ENCODE results near the gene STARD7. TPM values are rescaled to one million over a fixed set of nuclear protein-coding genes. Genes with fewer than 3 reads are reported as not detected.
"Not testable (repeated sequence)": the region's sequence is repeated elsewhere in the genome, so short reads cannot be mapped to it uniquely, and the experiment has no call there.

STARD7 gene
- total and polyA plus RNA-seq, 7 experiments from 2014 or later = 56.5 to 133 (median 75.7) TPM

DNA sequence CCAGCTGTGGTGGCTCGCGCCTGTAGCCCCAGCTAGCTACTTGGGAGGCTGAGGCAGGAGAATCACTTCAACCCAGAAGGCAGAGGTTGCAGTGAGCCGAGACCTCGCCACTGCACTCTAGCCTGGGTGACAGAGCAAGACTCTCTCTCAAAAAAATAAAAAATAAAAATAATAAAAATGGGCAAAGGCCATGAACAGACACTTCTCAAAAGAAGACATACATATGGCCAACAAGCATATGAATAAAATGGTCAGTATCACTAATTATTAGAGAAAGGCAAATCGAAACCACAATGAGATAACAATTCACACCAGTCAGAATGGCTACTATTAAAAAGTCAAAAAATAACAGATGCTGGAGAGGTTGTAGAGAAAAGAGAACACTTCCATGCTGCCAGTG lies 48.3 kb downstream of the STARD7 start:
- peaks cover 61 to 93% of the 10 kb centered on the region in 2 donors for H3K4me1 ChIP-seq (ENCODE audit: control insufficient read depth in 2 of 2, insufficient read depth in 2 of 2, low read length in 2 of 2)
- H3K27ac ChIP-seq (ENCODE audit: low read depth, low read length); intact Hi-C loops (cut with micrococcal nuclease); H3K36me3 Mint-ChIP-seq; H3K9me3 ChIP-seq (ENCODE audit: control insufficient read depth in 2 of 3, low read length in 3 of 3); H3K27me3 Mint-ChIP-seq; H3K36me3 ChIP-seq (ENCODE audit: control insufficient read depth in 2 of 3, insufficient read depth in 3 of 3, low read length in 3 of 3); DNase-seq; H3K9me3 Mint-ChIP-seq; H3K4me3 Mint-ChIP-seq; H3K4me3 ChIP-seq (ENCODE audit: low read length); ATAC-seq; H3K27me3 ChIP-seq (ENCODE audit: control insufficient read depth in 2 of 2, insufficient read depth in 2 of 2, low read length in 2 of 2): not testable (repeated sequence)
- Mint-ChIP-seq H3K27ac (peak overlapping the region in 6 of 9 donors; percentile 5 to 97 (median 10)), H3K4me1 (peaks cover 58 to 89% (median 80%) of the 10 kb centered on the region in 7 donors)
- ChIA-PET CTCF (interaction anchor here (0.9 to 4.0 kb wide), 3 partner anchors 10 to 21 kb away, joined by 3 to 21 read pairs (median 5); no protein-coding TSS in a partner anchor), POLR2A (interaction anchor here (0.9 to 8.6 kb wide), 4 partner anchors 10 to 17 kb away, joined by 3 to 106 read pairs (median 44); partner anchors contain the start of gene DUSP2)

DNA sequence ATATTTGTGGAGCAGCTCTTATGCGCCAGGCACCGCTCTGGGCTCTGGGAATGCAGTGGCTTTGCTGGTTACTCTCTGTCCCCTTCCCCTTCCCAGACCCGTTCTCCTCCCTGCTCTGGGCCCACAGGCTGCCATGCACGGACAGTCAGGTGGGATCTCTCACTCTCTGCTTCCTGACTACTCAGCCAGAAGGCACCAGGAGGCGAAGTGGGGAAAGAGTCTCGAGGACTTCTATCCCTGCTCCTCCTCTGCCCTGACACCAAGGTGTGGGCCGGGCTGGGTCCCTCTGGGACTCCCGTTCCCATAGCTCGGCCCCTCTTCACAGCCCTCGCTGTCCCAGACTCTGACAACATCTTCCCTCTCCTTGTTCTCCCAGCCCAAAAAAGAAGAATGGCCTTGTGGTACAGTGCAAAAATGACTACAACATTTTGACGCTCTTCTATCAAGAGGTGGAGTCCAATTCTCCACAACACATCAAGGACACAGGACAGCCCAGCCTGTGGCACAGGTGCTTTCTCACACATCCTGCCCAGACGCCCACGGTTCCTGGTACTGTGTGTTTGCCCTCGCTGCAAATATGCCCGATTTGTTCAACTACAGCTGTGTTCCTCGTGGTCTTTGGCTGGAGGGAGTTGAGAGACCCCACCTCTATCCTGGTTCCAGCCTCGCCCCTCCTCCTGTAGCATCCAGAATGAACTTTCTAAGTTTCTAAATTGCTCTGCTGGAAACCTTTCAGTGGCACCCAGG lies 49.4 kb downstream of the STARD7 start:
- Mint-ChIP-seq H3K9me3 (peaks cover 0 to 4% (median 0%) of the 10 kb centered on the region in 11 donors), H3K36me3 (peaks cover 0 to 4% (median 0%) of the 10 kb centered on the region in 5 donors), H3K27ac (peak overlapping the region; percentile 65 to 97 (median 92)), H3K4me3 (peak overlapping the region; percentile 53 to 92 (median 69)), H3K4me1 (peaks cover 49 to 81% (median 72%) of the 10 kb centered on the region in 7 donors), H3K27me3 (no peaks in the 10 kb centered on the region)
- intact Hi-C loops (cut with micrococcal nuclease) = no loop called here
- no peaks in the 10 kb centered on the region for H3K27me3 ChIP-seq (ENCODE audit: control insufficient read depth in 2 of 2, insufficient read depth in 2 of 2, low read length in 2 of 2)
- no peaks in the 10 kb centered on the region for H3K9me3 ChIP-seq (ENCODE audit: control insufficient read depth in 2 of 3, low read length in 3 of 3)
- ChIA-PET POLR2A (interaction anchor here (0.7 to 4.2 kb wide), 6 partner anchors 9 to 21 kb away, joined by 3 to 76 read pairs (median 14); partner anchors contain the start of genes ASTL and DUSP2), CTCF (interaction anchor here (0.9 to 4.0 kb wide), 3 partner anchors 9 to 20 kb away, joined by 3 to 21 read pairs (median 5); no protein-coding TSS in a partner anchor)
- DNase-seq (peak in 5 of 9 donors; percentile 37 to 44 (median 38)), ATAC-seq (peak; percentile 39)
- peak overlapping the region; percentile 15 for H3K27ac ChIP-seq (ENCODE audit: low read depth, low read length)
- no peaks in the 10 kb centered on the region for H3K36me3 ChIP-seq (ENCODE audit: control insufficient read depth in 2 of 3, insufficient read depth in 3 of 3, low read length in 3 of 3)
- H3K4me1 ChIP-seq (ENCODE audit: control insufficient read depth in 2 of 2, insufficient read depth in 2 of 2, low read length in 2 of 2) = peaks cover 53 to 84% of the 10 kb centered on the region in 2 donors
- no peak overlapping the region for H3K4me3 ChIP-seq (ENCODE audit: low read length)

DNA sequence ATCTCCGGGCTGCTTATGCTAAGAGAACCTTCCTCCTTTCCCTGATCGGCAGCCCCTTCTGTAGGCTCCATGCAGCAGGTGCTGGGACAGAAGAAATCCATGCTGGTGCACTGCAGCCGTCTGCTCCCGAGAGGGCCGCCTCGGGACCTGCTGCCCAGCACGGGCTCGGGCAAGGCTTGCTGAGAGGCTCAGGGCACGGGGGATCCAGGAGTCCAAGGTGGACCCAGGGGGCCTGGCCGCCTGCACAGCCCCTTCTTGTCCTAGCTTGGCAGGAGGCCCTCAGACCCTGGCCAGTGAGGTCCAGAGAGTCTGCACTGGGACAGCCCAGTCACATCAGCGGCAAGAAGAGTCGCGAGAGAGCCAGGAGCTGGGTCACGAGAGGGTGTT lies 50.1 kb downstream of the STARD7 start:
- Mint-ChIP-seq H3K36me3 (peaks cover 0 to 4% (median 0%) of the 10 kb centered on the region in 5 donors), H3K9me3 (peaks cover 0 to 4% (median 0%) of the 10 kb centered on the region in 11 donors), H3K27ac (peak overlapping the region in 6 of 9 donors; percentile 77 to 97 (median 90)), H3K4me3 (peak overlapping the region in 6 of 10 donors; percentile 64 to 92 (median 72)), H3K4me1 (peaks cover 47 to 78% (median 66%) of the 10 kb centered on the region in 7 donors), H3K27me3 (no peaks in the 10 kb centered on the region)
- intact Hi-C loops (cut with micrococcal nuclease) = loop anchor here in 1 of 2 donors (1.0 kb wide), 1 partner anchor 10 kb away; no protein-coding TSS in a partner anchor
- ATAC-seq = no peak
- H3K4me3 ChIP-seq (ENCODE audit: low read length) = peak overlapping the region; percentile 41
- H3K9me3 ChIP-seq (ENCODE audit: control insufficient read depth in 2 of 3, low read length in 3 of 3) = no peaks in the 10 kb centered on the region
- no peaks in the 10 kb centered on the region for H3K27me3 ChIP-seq (ENCODE audit: control insufficient read depth in 2 of 2, insufficient read depth in 2 of 2, low read length in 2 of 2)
- ChIA-PET POLR2A (interaction anchor here (2.3 to 4.2 kb wide), 4 partner anchors 8 to 17 kb away, joined by 13 to 76 read pairs (median 16); partner anchors contain the start of gene DUSP2), CTCF (interaction anchor here (1.0 to 4.0 kb wide), 2 partner anchors 12 to 16 kb away, joined by 4 to 21 read pairs; no protein-coding TSS in a partner anchor)
- no peaks in the 10 kb centered on the region for H3K36me3 ChIP-seq (ENCODE audit: control insufficient read depth in 2 of 3, insufficient read depth in 3 of 3, low read length in 3 of 3)
- H3K27ac ChIP-seq (ENCODE audit: low read depth, low read length) = peak overlapping the region; percentile 51
- DNase-seq = no peak
- H3K4me1 ChIP-seq (ENCODE audit: control insufficient read depth in 2 of 2, insufficient read depth in 2 of 2, low read length in 2 of 2) = peaks cover 46 to 77% of the 10 kb centered on the region in 2 donors

DNA sequence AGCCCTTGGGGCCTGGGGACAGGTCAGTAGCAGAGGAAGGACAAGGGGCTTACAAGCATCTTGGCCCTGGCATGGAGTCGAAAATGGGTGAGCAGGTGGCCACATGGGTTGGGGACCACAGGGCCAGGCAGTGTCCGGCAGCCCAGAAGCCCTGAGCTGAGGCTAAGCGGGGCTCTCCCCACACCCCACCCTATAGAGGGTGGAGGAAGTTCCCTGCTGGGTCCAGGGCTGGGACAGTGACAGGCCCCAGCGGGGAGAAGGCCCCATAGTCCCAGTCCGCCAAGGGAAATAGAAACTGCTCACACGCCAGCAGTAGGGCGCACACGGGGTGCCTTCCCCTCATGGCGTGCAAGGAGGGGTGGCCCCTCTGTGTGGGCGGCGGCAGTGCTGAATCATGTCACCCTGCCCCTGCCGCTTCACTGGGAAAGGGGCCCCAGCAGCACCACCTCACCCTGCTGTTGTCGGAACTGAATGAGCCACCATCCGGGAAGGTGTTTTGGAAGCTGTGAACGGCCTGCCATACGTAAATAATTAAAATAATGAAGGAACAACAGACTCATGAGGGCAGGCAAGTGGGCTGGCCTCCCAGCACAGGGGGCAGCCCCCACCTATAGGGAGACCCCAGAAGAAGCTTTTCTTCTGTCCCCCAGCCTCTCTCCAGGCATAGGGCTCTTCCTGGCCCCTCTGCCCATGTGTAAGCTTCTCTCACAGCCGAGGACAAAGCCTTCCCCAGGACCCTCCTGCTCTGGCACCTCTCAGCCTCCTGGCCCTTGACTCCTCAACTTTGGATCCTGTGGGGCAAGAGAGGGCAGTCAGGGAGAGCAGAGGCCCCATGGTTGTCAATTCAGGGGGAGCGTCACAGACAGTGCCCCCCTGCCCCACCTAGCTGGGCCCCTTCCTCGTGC lies 50.7 kb downstream of the STARD7 start:
- no peaks in the 10 kb centered on the region for H3K27me3 ChIP-seq (ENCODE audit: control insufficient read depth in 2 of 2, insufficient read depth in 2 of 2, low read length in 2 of 2)
- H3K36me3 ChIP-seq (ENCODE audit: control insufficient read depth in 2 of 3, insufficient read depth in 3 of 3, low read length in 3 of 3) = no peaks in the 10 kb centered on the region
- peaks cover 0 to 4% (median 0%) of the 10 kb centered on the region in 5 donors for H3K36me3 Mint-ChIP-seq
- ATAC-seq = peak; percentile 82
- H3K4me1 ChIP-seq (ENCODE audit: control insufficient read depth in 2 of 2, insufficient read depth in 2 of 2, low read length in 2 of 2) = peaks cover 42 to 71% of the 10 kb centered on the region in 2 donors
- ChIA-PET CTCF (interaction anchor here (1.0 to 4.0 kb wide), 3 partner anchors 11 to 21 kb away, joined by 4 to 21 read pairs (median 4); no protein-coding TSS in a partner anchor), POLR2A (interaction anchor here (0.6 to 4.2 kb wide), 5 partner anchors 7 to 67 kb away, joined by 3 to 76 read pairs (median 14); partner anchors contain the start of gene DUSP2)
- intact Hi-C loops (cut with micrococcal nuclease) = loop anchor here in 1 of 2 donors (1.0 kb wide), 1 partner anchor 10 kb away; no protein-coding TSS in a partner anchor
- peak in 8 of 9 donors; percentile 37 to 93 (median 50) for DNase-seq
- H3K9me3 Mint-ChIP-seq = peaks cover 0 to 4% (median 0%) of the 10 kb centered on the region in 11 donors
- H3K27ac ChIP-seq (ENCODE audit: low read depth, low read length) = peak overlapping the region; percentile 56
- no peaks in the 10 kb centered on the region for H3K27me3 Mint-ChIP-seq
- peak overlapping the region; percentile 76 to 97 (median 84) for H3K27ac Mint-ChIP-seq
- H3K4me1 Mint-ChIP-seq = peaks cover 49 to 79% (median 69%) of the 10 kb centered on the region in 7 donors
- H3K9me3 ChIP-seq (ENCODE audit: control insufficient read depth in 2 of 3, low read length in 3 of 3) = no peaks in the 10 kb centered on the region
- peak overlapping the region; percentile 64 to 92 (median 69) for H3K4me3 Mint-ChIP-seq
- peak overlapping the region; percentile 41 for H3K4me3 ChIP-seq (ENCODE audit: low read length)

DNA sequence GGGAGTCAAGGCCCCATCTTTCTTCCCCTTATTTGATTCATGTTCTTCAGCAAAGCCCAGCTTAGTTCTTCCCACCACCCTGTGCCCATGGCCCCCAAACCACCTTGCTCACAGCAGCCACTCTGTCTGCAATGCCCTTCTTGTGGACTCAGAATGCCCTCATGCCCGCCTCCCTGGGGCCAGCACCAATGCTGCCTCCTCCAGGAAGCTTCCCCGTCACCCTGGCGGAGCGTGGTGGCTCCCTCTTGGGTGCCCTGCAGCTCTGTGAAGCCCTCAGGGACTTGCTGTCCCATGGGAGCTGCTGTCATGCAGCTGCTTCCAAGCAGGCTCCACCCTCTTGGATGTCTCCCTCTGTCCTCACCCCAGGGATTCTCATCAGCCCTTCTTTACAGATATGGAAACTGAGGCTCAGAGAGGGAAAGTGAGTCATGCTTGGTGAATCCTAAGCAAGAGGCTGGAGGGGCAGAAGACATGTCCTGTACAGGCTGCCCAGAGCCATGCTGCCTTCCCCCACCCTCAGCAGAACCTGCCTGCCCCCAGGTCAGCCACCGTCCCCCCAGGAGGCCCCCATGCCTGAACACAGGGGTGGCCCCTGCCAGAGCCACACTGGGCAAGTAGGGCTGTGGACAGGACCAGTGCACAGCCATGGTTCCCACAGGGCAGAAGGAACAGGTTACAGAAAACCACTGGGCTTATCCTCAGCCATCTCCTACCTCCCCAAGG lies 51.5 kb downstream of the STARD7 start:
- Mint-ChIP-seq H3K9me3 (peaks cover 0 to 4% (median 0%) of the 10 kb centered on the region in 11 donors), H3K27ac (peak overlapping the region; percentile 63 to 97 (median 84)), H3K4me3 (peak overlapping the region in 9 of 10 donors; percentile 3 to 92 (median 69)), H3K27me3 (no peaks in the 10 kb centered on the region), H3K36me3 (peaks cover 0 to 4% (median 0%) of the 10 kb centered on the region in 5 donors), H3K4me1 (peaks cover 48 to 79% (median 67%) of the 10 kb centered on the region in 7 donors)
- Histone ChIP-seq H3K36me3 (ENCODE audit: control insufficient read depth in 2 of 3, insufficient read depth in 3 of 3, low read length in 3 of 3) (no peaks in the 10 kb centered on the region), H3K27ac (ENCODE audit: low read depth, low read length) (peak overlapping the region; percentile 56), H3K4me3 (ENCODE audit: low read length) (peak overlapping the region; percentile 41), H3K27me3 (ENCODE audit: control insufficient read depth in 2 of 2, insufficient read depth in 2 of 2, low read length in 2 of 2) (no peaks in the 10 kb centered on the region), H3K9me3 (ENCODE audit: control insufficient read depth in 2 of 3, low read length in 3 of 3) (no peaks in the 10 kb centered on the region), H3K4me1 (ENCODE audit: control insufficient read depth in 2 of 2, insufficient read depth in 2 of 2, low read length in 2 of 2) (peaks cover 50 to 63% of the 10 kb centered on the region in 2 donors)
- ChIA-PET CTCF (interaction anchor here (1.2 to 4.0 kb wide), 2 partner anchors 17 to 20 kb away, joined by 4 to 21 read pairs; no protein-coding TSS in a partner anchor), POLR2A (interaction anchor here (0.6 to 4.2 kb wide), 3 partner anchors 11 to 68 kb away, joined by 3 to 76 read pairs (median 17); partner anchors contain the start of gene DUSP2)
- intact Hi-C loops (cut with micrococcal nuclease) = loop anchor here in 1 of 2 donors (1.0 kb wide), 2 partner anchors 7 to 9 kb away; no protein-coding TSS in a partner anchor
- DNase-seq = no peak
- no peak for ATAC-seq

Data from naive thymus-derived CD4-positive, alpha-beta T cell (primary cell).